ENCODE measurements around the gene PSMB2. TPM values are rescaled to one million over a fixed set of nuclear protein-coding genes. Genes with fewer than 3 reads are reported as not detected.

The PSMB2 gene
- total RNA-seq, 4 donors from 2014 or later = 16.1 to 41.6 (median 29.0) TPM

DNA sequence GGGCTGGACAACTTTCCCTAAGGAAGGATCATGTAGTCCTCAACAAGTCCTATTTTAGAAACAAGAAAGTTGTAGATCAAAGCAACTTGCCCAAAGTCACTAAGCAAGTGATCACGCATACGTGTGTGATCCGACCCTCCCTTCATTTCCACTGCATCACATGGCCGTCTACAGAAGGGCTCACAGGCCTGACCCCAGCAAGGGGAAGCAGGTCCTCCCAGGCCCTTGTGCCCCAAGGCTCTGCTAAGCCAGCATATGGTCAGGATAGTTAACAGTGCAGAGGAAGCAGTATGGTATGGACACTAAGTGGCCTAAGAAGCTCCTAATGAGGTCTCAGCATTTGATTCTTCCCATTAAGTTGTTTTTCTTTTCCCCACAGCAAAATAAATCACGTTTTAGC is 43.5 kb downstream of the PSMB2 start:
- in situ Hi-C loops (cut with MboI; ENCODE audit: low pct_ligation_motif_present in 1 of 4, low pct_unique_long_range_greater_than_20kb in 1 of 4, low sequenced_read_pairs in 3 of 4) (no loop called here), intact Hi-C loops (cut with DNase I; ENCODE audit: low total_unique reads) (no loop called here)
- Histone ChIP-seq H3K4me3 (no peak overlapping the region), H3K27ac (no peak overlapping the region), H3K27me3 (no peaks in the 10 kb centered on the region), H3K36me3 (peaks cover 0 to 18% (median 5%) of the 10 kb centered on the region in 4 donors), H3K4me1 (no peaks in the 10 kb centered on the region), H3K9me3 (no peaks in the 10 kb centered on the region)
- TF ChIP-seq POLR2A (IDR thresholded peaks at IDR 0.05) = no peak
- TF ChIP-seq EP300 (IDR thresholded peaks at IDR 0.05; ENCODE audit: low read depth) = no peak
- WGBS, 2 donors (ENCODE audit: low coverage in 1 of 2) = 83 to 88% methylated on average over 1 to 5 of the region's 5 CpGs
- DNase-seq = no peak

DNA sequence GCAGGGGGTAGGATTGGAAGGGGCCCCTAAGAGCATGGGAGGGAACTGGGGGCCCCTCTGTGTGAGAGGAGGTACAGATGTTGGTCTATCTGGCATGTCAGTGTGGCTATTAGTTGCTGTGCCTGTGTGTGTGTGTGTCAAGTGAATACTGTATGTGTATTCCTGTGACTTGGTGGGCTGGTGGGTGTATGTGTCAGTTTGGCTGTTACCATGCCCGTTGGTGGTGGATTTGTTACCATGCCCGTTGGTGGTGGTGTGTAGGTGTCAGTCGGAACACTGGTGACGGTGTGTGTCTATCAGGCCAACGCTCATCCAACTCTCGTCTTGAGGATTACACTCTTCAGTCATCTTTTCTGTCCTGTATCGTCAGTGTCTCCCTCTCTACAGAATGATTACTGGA is 45.6 kb downstream of the PSMB2 start:
- no peaks in the 10 kb centered on the region for H3K36me3 ChIP-seq
- H3K9me3 ChIP-seq = no peaks in the 10 kb centered on the region
- no peak overlapping the region for H3K27ac ChIP-seq
- TF ChIP-seq EP300 (IDR thresholded peaks at IDR 0.05; ENCODE audit: low read depth) = no peak
- no peak for TF ChIP-seq POLR2A (IDR thresholded peaks at IDR 0.05)
- TF ChIP-seq, protein P1, sequence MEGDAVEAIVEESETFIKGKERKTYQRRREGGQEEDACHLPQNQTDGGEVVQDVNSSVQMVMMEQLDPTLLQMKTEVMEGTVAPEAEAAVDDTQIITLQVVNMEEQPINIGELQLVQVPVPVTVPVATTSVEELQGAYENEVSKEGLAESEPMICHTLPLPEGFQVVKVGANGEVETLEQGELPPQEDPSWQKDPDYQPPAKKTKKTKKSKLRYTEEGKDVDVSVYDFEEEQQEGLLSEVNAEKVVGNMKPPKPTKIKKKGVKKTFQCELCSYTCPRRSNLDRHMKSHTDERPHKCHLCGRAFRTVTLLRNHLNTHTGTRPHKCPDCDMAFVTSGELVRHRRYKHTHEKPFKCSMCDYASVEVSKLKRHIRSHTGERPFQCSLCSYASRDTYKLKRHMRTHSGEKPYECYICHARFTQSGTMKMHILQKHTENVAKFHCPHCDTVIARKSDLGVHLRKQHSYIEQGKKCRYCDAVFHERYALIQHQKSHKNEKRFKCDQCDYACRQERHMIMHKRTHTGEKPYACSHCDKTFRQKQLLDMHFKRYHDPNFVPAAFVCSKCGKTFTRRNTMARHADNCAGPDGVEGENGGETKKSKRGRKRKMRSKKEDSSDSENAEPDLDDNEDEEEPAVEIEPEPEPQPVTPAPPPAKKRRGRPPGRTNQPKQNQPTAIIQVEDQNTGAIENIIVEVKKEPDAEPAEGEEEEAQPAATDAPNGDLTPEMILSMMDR (IDR thresholded peaks at IDR 0.05) = no peak
- no peak for TF ChIP-seq POLR2AphosphoS5 (IDR thresholded peaks at IDR 0.05)
- no peak for DNase-seq
- intact Hi-C loops (cut with DNase I; ENCODE audit: low total_unique reads) (no loop called here), in situ Hi-C loops (cut with MboI; ENCODE audit: low pct_ligation_motif_present in 1 of 4, low pct_unique_long_range_greater_than_20kb in 1 of 4, low sequenced_read_pairs in 3 of 4) (no loop called here)
- no peak overlapping the region for H3K4me3 ChIP-seq
- H3K27me3 ChIP-seq = no peaks in the 10 kb centered on the region
- H3K4me1 ChIP-seq = no peaks in the 10 kb centered on the region
- 94 to 100% methylated on average over 1 to 7 of the region's 7 CpGs for WGBS, 2 donors (ENCODE audit: low coverage in 1 of 2)

DNA sequence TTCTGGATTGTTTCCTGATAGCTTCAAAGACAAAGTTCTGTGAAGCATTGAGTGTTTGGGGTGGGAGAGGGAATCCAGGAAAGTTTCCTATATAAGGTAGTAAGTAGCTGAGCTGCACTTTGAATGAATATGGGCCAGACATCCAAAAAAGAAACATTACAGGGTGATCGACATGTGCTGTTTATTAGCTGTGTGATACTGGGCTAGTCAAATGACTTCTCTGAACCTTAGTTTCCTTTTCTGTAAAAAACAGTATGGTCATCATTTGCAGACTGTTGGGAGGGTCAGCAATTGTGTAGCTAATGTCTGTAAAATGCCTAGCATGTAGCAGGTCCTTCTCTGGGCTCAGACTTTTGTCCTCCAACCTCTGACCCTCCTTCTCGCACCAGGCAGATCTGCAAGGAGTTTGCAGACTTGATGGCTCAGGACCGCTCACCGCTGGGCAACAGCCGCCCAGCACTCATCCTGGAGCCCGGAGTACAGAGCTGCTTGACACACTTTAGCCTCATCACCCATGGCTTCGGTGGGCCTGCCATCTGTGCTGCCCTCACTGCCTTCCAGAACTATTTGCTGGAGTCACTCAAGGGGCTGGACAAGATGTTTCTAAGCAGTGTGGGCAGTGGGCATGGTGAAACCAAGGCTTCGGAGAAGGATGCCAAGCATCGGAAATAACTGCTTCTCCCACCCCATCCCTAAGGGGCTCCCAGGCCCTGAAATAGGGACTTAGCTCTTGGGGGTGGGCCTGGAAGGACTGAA is 47.1 kb downstream of the PSMB2 start:
- WGBS, 2 donors (ENCODE audit: low coverage in 1 of 2) = 92 to 96% methylated on average over 2 to 9 of the region's 9 CpGs
- in situ Hi-C loops (cut with MboI; ENCODE audit: low pct_ligation_motif_present in 1 of 4, low pct_unique_long_range_greater_than_20kb in 1 of 4, low sequenced_read_pairs in 3 of 4) = no loop called here

GRCh38 chr1:35592991-35593769 is 48.1 kb downstream of the PSMB2 start:
- in situ Hi-C loops (cut with MboI; ENCODE audit: low pct_ligation_motif_present in 1 of 4, low pct_unique_long_range_greater_than_20kb in 1 of 4, low sequenced_read_pairs in 3 of 4) = no loop called here
- intact Hi-C loops (cut with DNase I; ENCODE audit: low total_unique reads) = no loop called here

More for the DNA sequence above, 47.1 kb downstream of the PSMB2 start:
- Histone ChIP-seq H3K36me3 (no peaks in the 10 kb centered on the region), H3K9me3 (no peaks in the 10 kb centered on the region), H3K27ac (no peak overlapping the region), H3K27me3 (no peaks in the 10 kb centered on the region), H3K4me1 (no peaks in the 10 kb centered on the region), H3K4me3 (no peak overlapping the region)
- TF ChIP-seq, protein P1 (IDR thresholded peaks at IDR 0.05) = no peak
- TF ChIP-seq POLR2A (IDR thresholded peaks at IDR 0.05) (no peak), POLR2AphosphoS5 (IDR thresholded peaks at IDR 0.05) (no peak)
- intact Hi-C loops (cut with DNase I; ENCODE audit: low total_unique reads) = no loop called here
- DNase-seq = no peak

More at GRCh38 chr1:35592991-35593769, 48.1 kb downstream of the PSMB2 start:
- H3K27me3 ChIP-seq = no peaks in the 10 kb centered on the region
- DNase-seq = no peak
- no peak overlapping the region for H3K4me3 ChIP-seq
- H3K9me3 ChIP-seq = no peaks in the 10 kb centered on the region
- TF ChIP-seq POLR2AphosphoS5 (IDR thresholded peaks at IDR 0.05) (no peak), EP300 (IDR thresholded peaks at IDR 0.05; ENCODE audit: low read depth) (no peak), POLR2A (IDR thresholded peaks at IDR 0.05) (no peak)
- TF ChIP-seq, protein P1 (IDR thresholded peaks at IDR 0.05) = no peak
- 40 to 78% methylated on average over 1 to 8 of the region's 8 CpGs for WGBS, 2 donors (ENCODE audit: low coverage in 1 of 2)
- H3K36me3 ChIP-seq = no peaks in the 10 kb centered on the region
- no peaks in the 10 kb centered on the region for H3K4me1 ChIP-seq
- H3K27ac ChIP-seq = no peak overlapping the region
